Measurements from ENCODE around the gene ANKMY1.

ANKMY1 gene

GRCh38 chr2:240468303-240469238, 89.2 kb downstream of the ANKMY1 start:
- DNase-seq, result no peak

GRCh38 chr2:240467659-240468302, 90.0 kb downstream of the ANKMY1 start:
- DNase-seq, result no peak

- DNase-seq, result no peak
Measured at GRCh38 chr2:240467149-240467642, 90.6 kb downstream of the ANKMY1 start.

- no peak for DNase-seq
Measured at GRCh38 chr2:240466579-240467148, 91.1 kb downstream of the ANKMY1 start.

- DNase-seq, result no peak
Measured at GRCh38 chr2:240465765-240466578, 91.8 kb downstream of the ANKMY1 start.

- no peak for DNase-seq
Measured at GRCh38 chr2:240465268-240465764, 92.5 kb downstream of the ANKMY1 start.

GRCh38 chr2:240464514-240465241, 93.1 kb downstream of the ANKMY1 start:
- no peak for DNase-seq

- no peak for DNase-seq
Measured at GRCh38 chr2:240463866-240464481, 93.8 kb downstream of the ANKMY1 start.

GRCh38 chr2:240463274-240463865, 94.4 kb downstream of the ANKMY1 start:
- no peak for DNase-seq

GRCh38 chr2:240462707-240463273, 95.0 kb downstream of the ANKMY1 start:
- no peak for DNase-seq

- DNase-seq, result no peak
Measured at GRCh38 chr2:240462073-240462706, 95.6 kb downstream of the ANKMY1 start.

GRCh38 chr2:240461471-240462072, 96.2 kb downstream of the ANKMY1 start:
- DNase-seq, result no peak

GRCh38 chr2:240460781-240461431, 96.9 kb downstream of the ANKMY1 start:
- no peak for DNase-seq

- no peak for DNase-seq
Measured at GRCh38 chr2:240460253-240460711, 97.5 kb downstream of the ANKMY1 start.

GRCh38 chr2:240459401-240460252, 98.2 kb downstream of the ANKMY1 start:
- DNase-seq, result no peak

- DNase-seq, result no peak
Measured at GRCh38 chr2:240458900-240459391, 98.8 kb downstream of the ANKMY1 start.

GRCh38 chr2:240458044-240458899, 99.5 kb downstream of the ANKMY1 start:
- no peak for DNase-seq
